ENCODE measurements around the gene METTL8.

Gene METTL8

GRCh38 chr2:171271971-171272436 lies 161.8 kb downstream of the METTL8 start:
- no peak for TF ChIP-seq CTCF (conservative IDR thresholded peaks at IDR 0.05; ENCODE audit: low read length)
- DNase-seq (ENCODE audit: low read depth): peak; percentile 94
- H3K4me3 ChIP-seq (ENCODE audit: low read length): no peak overlapping the region

- TF ChIP-seq CTCF (conservative IDR thresholded peaks at IDR 0.05; ENCODE audit: low read length): no peak
- no peak overlapping the region for H3K4me3 ChIP-seq (ENCODE audit: low read length)
- DNase-seq (ENCODE audit: low read depth): no peak
These were observed 162.4 kb downstream of the METTL8 start for GRCh38 chr2:171271386-171271785.

- no peak for TF ChIP-seq CTCF (conservative IDR thresholded peaks at IDR 0.05; ENCODE audit: low read length)
- no peak for DNase-seq (ENCODE audit: low read depth)
- no peak overlapping the region for H3K4me3 ChIP-seq (ENCODE audit: low read length)
These were observed 165.7 kb downstream of the METTL8 start for GRCh38 chr2:171267855-171268629.

Data from AG10803 (cell line).